ENCODE measurements around the gene FARS2.
A peak's percentile ranks its signal among the peaks of the same experiment; 100 is the strongest.

FARS2 gene

GRCh38 chr6:5213836-5214235, 47.5 kb upstream of the FARS2 start:
- Histone ChIP-seq H3K36me3 (ENCODE audit: control insufficient read depth in 2 of 2, insufficient read depth in 1 of 2, low read length in 2 of 2) (peaks cover 0 to 16% of the 10 kb centered on the region in 2 experiments; a peak in 1 of 3 replicates), H3K4me3 (ENCODE audit: low read depth, low read length) (no peak overlapping the region), H3K4me1 (ENCODE audit: control insufficient read depth, insufficient read depth, low read length) (no peaks in the 10 kb centered on the region), H3K27ac (ENCODE audit: extremely low read depth, low read depth, low read length) (no peak overlapping the region), H3K9me3 (ENCODE audit: control insufficient read depth, insufficient read depth, low read depth, low read length) (no peaks in the 10 kb centered on the region)
- POLR2A ChIA-PET: no interaction called here
- CTCF ChIA-PET: interaction anchor here (0.6 to 9.1 kb wide), 17 partner anchors 8 to 1338 kb away, joined by 3 to 102 read pairs (median 5); no protein-coding TSS in a partner anchor
- TF ChIP-seq SP7 (tag by site-specific recombination; IDR thresholded peaks at IDR 0.05) (no peak), ZNF341 (tag by site-specific recombination; IDR thresholded peaks at IDR 0.05; ENCODE audit: low read depth) (no peak), ZFHX2 (tag by site-specific recombination; conservative IDR thresholded peaks at IDR 0.05) (no peak), ZNF169 (tag by site-specific recombination; IDR thresholded peaks at IDR 0.05) (no peak), ZNF10 (tag by site-specific recombination; IDR thresholded peaks at IDR 0.05) (no peak), PRDM4 (tag by site-specific recombination; IDR thresholded peaks at IDR 0.05) (no peak), ZNF530 (tag by site-specific recombination; IDR thresholded peaks at IDR 0.05; ENCODE audit: low read depth) (no peak), HOXC10 (CRISPR knock-in tag; IDR thresholded peaks at IDR 0.05) (no peak), ZNF248 (tag by site-specific recombination; IDR thresholded peaks at IDR 0.05) (no peak), TRIM28 (IDR thresholded peaks at IDR 0.05; ENCODE audit: borderline replicate concordance, low read length) (no peak), ZNF658 (tag by site-specific recombination; IDR thresholded peaks at IDR 0.05) (no peak)

GRCh38 chr6:5214570-5215052, 46.7 kb upstream of the FARS2 start:
- Histone ChIP-seq H3K27ac (ENCODE audit: extremely low read depth, low read depth, low read length) (no peak overlapping the region), H3K9me3 (ENCODE audit: control insufficient read depth, insufficient read depth, low read depth, low read length) (no peaks in the 10 kb centered on the region), H3K36me3 (ENCODE audit: control insufficient read depth in 2 of 2, insufficient read depth in 1 of 2, low read length in 2 of 2) (peaks cover 0 to 16% of the 10 kb centered on the region in 2 experiments; a peak in 1 of 3 replicates), H3K4me3 (ENCODE audit: low read depth, low read length) (no peak overlapping the region), H3K4me1 (ENCODE audit: control insufficient read depth, insufficient read depth, low read length) (no peaks in the 10 kb centered on the region)
- CTCF ChIA-PET: interaction anchor here (0.5 to 9.1 kb wide), 31 partner anchors 9 to 1415 kb away, joined by 3 to 102 read pairs (median 4); no protein-coding TSS in a partner anchor
- TF ChIP-seq MYNN (tag by site-specific recombination; IDR thresholded peaks at IDR 0.05; ENCODE audit: borderline replicate concordance) (no peak), ZSCAN4 (tag by site-specific recombination; IDR thresholded peaks at IDR 0.05) (no peak), ZBTB21 (tag by site-specific recombination; IDR thresholded peaks at IDR 0.05) (no peak), ZFP37 (tag by site-specific recombination; IDR thresholded peaks at IDR 0.05) (no peak), CTCF (tag by site-specific recombination; IDR thresholded peaks at IDR 0.05) (peak; percentile 77), ATF2 (tag by site-specific recombination; IDR thresholded peaks at IDR 0.05; ENCODE audit: low read depth) (no peak), ZNF600 (tag by site-specific recombination; IDR thresholded peaks at IDR 0.05) (peak; percentile 43; the same call in 1 of the 2 replicates), BCL11B (tag by site-specific recombination; IDR thresholded peaks at IDR 0.05; ENCODE audit: low read depth) (no peak), EGR2 (tag by site-specific recombination; IDR thresholded peaks at IDR 0.05; ENCODE audit: low read depth) (no peak), ZNF654 (tag by site-specific recombination; IDR thresholded peaks at IDR 0.05; ENCODE audit: low read depth) (peak; percentile 85), ZNF362 (tag by site-specific recombination; IDR thresholded peaks at IDR 0.05) (0 out of 2 replicates have a peak, but pooled peaks have one; percentile 34)
- POLR2A ChIA-PET: no interaction called here
